ENCODE measurements around the gene NKX2-8.

DNA sequence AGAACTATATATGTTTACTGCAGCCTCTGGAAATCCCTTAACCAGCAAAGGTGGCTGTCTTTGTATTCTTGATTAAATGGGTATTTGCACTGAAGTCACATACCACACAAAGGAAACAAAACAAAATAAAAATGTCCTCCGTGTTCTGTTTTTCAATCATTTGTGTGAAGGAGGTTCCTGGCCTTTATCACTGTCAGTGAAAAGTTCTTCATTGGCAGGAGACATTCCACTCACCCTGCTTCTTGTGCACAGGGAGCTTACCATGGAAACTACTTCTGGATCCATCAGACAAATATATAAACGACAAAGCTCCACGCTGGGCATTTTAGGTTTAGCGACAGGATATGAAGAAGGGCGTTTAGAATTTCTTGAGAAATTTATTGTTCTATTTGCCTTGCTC, 5.7 kb upstream of the NKX2-8 start:
- TF ChIP-seq POLR2AphosphoS5 (IDR thresholded peaks at IDR 0.05; ENCODE audit: low read depth, low read length) (no peak), TCF7L2 (IDR thresholded peaks at IDR 0.05; ENCODE audit: low read depth, low read length) (no peak)
- TF ChIP-seq, protein P1, sequence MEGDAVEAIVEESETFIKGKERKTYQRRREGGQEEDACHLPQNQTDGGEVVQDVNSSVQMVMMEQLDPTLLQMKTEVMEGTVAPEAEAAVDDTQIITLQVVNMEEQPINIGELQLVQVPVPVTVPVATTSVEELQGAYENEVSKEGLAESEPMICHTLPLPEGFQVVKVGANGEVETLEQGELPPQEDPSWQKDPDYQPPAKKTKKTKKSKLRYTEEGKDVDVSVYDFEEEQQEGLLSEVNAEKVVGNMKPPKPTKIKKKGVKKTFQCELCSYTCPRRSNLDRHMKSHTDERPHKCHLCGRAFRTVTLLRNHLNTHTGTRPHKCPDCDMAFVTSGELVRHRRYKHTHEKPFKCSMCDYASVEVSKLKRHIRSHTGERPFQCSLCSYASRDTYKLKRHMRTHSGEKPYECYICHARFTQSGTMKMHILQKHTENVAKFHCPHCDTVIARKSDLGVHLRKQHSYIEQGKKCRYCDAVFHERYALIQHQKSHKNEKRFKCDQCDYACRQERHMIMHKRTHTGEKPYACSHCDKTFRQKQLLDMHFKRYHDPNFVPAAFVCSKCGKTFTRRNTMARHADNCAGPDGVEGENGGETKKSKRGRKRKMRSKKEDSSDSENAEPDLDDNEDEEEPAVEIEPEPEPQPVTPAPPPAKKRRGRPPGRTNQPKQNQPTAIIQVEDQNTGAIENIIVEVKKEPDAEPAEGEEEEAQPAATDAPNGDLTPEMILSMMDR (IDR thresholded peaks at IDR 0.05) = no peak
- TF ChIP-seq, protein P2, sequence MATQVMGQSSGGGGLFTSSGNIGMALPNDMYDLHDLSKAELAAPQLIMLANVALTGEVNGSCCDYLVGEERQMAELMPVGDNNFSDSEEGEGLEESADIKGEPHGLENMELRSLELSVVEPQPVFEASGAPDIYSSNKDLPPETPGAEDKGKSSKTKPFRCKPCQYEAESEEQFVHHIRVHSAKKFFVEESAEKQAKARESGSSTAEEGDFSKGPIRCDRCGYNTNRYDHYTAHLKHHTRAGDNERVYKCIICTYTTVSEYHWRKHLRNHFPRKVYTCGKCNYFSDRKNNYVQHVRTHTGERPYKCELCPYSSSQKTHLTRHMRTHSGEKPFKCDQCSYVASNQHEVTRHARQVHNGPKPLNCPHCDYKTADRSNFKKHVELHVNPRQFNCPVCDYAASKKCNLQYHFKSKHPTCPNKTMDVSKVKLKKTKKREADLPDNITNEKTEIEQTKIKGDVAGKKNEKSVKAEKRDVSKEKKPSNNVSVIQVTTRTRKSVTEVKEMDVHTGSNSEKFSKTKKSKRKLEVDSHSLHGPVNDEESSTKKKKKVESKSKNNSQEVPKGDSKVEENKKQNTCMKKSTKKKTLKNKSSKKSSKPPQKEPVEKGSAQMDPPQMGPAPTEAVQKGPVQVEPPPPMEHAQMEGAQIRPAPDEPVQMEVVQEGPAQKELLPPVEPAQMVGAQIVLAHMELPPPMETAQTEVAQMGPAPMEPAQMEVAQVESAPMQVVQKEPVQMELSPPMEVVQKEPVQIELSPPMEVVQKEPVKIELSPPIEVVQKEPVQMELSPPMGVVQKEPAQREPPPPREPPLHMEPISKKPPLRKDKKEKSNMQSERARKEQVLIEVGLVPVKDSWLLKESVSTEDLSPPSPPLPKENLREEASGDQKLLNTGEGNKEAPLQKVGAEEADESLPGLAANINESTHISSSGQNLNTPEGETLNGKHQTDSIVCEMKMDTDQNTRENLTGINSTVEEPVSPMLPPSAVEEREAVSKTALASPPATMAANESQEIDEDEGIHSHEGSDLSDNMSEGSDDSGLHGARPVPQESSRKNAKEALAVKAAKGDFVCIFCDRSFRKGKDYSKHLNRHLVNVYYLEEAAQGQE (IDR thresholded peaks at IDR 0.05; ENCODE audit: insufficient read depth in 1 of 2, low read depth in 2 of 2, low read length in 1 of 2) = no peak
